ENCODE data around the gene CRKL. TPM values are rescaled to one million over a fixed set of nuclear protein-coding genes. Genes with fewer than 3 reads are reported as not detected.
"Not testable (repeated sequence)": the region's sequence is repeated elsewhere in the genome, so short reads cannot be mapped to it uniquely, and the experiment has no call there.

Gene CRKL
- total RNA-seq (2014; rRNA removed; shearing (Covaris generic)) = 32.8 and 43.9 TPM in 2 replicates

- DNase-seq (ENCODE audit: low read depth) = peak; percentile 94
Observed at GRCh38 chr22:20916916-20917810, at the start of gene CRKL. CRKL (plus strand) TSS chr22:20917407; CDS start chr22:20917935, 528 bp downstream.

- no peak for DNase-seq (ENCODE audit: low read depth)
Observed at GRCh38 chr22:20868025-20868962, 48.9 kb upstream of the CRKL start.

- no peak for DNase-seq (ENCODE audit: low read depth)
Observed at GRCh38 chr22:20869234-20869633, 48.0 kb upstream of the CRKL start.

GRCh38 chr22:20873214-20873613 lies 44.0 kb upstream of the CRKL start:
- DNase-seq (ENCODE audit: low read depth) = no peak

GRCh38 chr22:20875296-20875695 lies 41.9 kb upstream of the CRKL start:
- no peak for DNase-seq (ENCODE audit: low read depth)

- DNase-seq (ENCODE audit: low read depth) = no peak
Observed at GRCh38 chr22:20877715-20878114, 39.5 kb upstream of the CRKL start.

- peak; percentile 59 for DNase-seq (ENCODE audit: low read depth)
Observed at GRCh38 chr22:20881231-20881630, 36.0 kb upstream of the CRKL start.

- DNase-seq (ENCODE audit: low read depth) = no peak
Observed at GRCh38 chr22:20881869-20882815, 35.1 kb upstream of the CRKL start.

GRCh38 chr22:20882855-20883254 lies 34.4 kb upstream of the CRKL start:
- no peak for DNase-seq (ENCODE audit: low read depth)

GRCh38 chr22:20884454-20884853 lies 32.8 kb upstream of the CRKL start:
- no peak for DNase-seq (ENCODE audit: low read depth)

GRCh38 chr22:20885017-20885556 lies 32.1 kb upstream of the CRKL start:
- no peak for DNase-seq (ENCODE audit: low read depth)

GRCh38 chr22:20885557-20886323 lies 31.5 kb upstream of the CRKL start:
- DNase-seq (ENCODE audit: low read depth) = peak; percentile 63

GRCh38 chr22:20887375-20887774 lies 29.8 kb upstream of the CRKL start:
- DNase-seq (ENCODE audit: low read depth) = peak; percentile 30

GRCh38 chr22:20889025-20889704 lies 28.0 kb upstream of the CRKL start:
- no peak for DNase-seq (ENCODE audit: low read depth)

GRCh38 chr22:20889904-20890540 lies 27.2 kb upstream of the CRKL start:
- no peak for DNase-seq (ENCODE audit: low read depth)

- no peak for DNase-seq (ENCODE audit: low read depth)
Observed at GRCh38 chr22:20890975-20891374, 26.2 kb upstream of the CRKL start.

GRCh38 chr22:20897737-20898136 lies 19.5 kb upstream of the CRKL start:
- DNase-seq (ENCODE audit: low read depth) = not testable (repeated sequence)

GRCh38 chr22:20899827-20900423 lies 17.3 kb upstream of the CRKL start:
- no peak for DNase-seq (ENCODE audit: low read depth)

All from M059J (cell line).